ENCODE results near the gene AMDHD1. TPM values are rescaled to one million over a fixed set of nuclear protein-coding genes. Genes with fewer than 3 reads are reported as not detected.

Gene AMDHD1
- total and polyA plus RNA-seq, 2 donors (not counting 3 experiments of a cell fraction or from before 2014, with no cell fraction given): not detected

DNA sequence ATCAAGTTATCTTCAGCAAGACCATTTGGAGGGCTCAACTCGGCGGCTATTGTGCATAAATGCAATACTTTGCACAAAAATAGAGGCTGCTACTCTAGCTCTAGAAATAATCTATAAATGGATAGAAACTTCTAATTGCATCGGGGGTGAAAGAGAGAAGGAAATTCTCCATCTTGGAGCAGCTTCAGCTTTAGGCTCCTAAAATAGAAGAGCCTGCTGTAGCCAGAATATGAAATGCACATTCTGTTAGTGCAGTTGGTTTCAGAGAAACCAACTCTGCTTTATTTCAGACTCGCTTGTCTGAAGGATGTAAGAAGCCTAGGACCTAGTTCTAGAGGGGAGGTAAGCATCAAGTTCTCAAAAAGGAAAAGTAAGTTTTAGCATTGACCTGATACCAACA lies 46.3 kb upstream of the AMDHD1 start:
- Histone ChIP-seq H4K20me1 (replicated peaks; ENCODE audit: control insufficient read depth, extremely low read depth, insufficient read depth, low read length) (no peaks in the 10 kb centered on the region), H3K27ac (ENCODE audit: insufficient read depth, low read depth, low read length) (no peak overlapping the region), H3K9me1 (replicated peaks; ENCODE audit: control insufficient read depth, extremely low read depth, insufficient read depth, low read length) (no peaks in the 10 kb centered on the region), H2AFZ (ENCODE audit: low read depth, low read length) (no peak overlapping the region), H3K4me3 (replicated peaks in 1 of 3; ENCODE audit: insufficient read depth in 1 of 3, low read depth in 1 of 3, low read length in 3 of 3) (no peak overlapping the region), H3K4me1 (ENCODE audit: control insufficient read depth, extremely low read depth, insufficient read depth, low read length) (no peaks in the 10 kb centered on the region), H3K9me3 (replicated peaks; ENCODE audit: control insufficient read depth, insufficient read depth, low read length) (no peaks in the 10 kb centered on the region), H3K4me2 (ENCODE audit: insufficient read depth, low read length) (no peak overlapping the region), H3K36me3 (ENCODE audit: control insufficient read depth in 2 of 2, extremely low read depth in 1 of 2, insufficient read depth in 2 of 2, low read length in 2 of 2) (no peaks in the 10 kb centered on the region), H3K27me3 (ENCODE audit: control insufficient read depth in 2 of 2, insufficient read depth in 2 of 2, low read length in 2 of 2) (peaks cover 18 to 22% of the 10 kb centered on the region in 2 experiments), H3K79me2 (ENCODE audit: control insufficient read depth, insufficient read depth, low read length) (no peaks in the 10 kb centered on the region), H3K9ac (replicated peaks; ENCODE audit: extremely low read depth, insufficient read depth, low read length) (no peak overlapping the region)
- TF ChIP-seq, protein P1, sequence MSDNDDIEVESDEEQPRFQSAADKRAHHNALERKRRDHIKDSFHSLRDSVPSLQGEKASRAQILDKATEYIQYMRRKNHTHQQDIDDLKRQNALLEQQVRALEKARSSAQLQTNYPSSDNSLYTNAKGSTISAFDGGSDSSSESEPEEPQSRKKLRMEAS (IDR thresholded peaks at IDR 0.05; ENCODE audit: insufficient read depth, insufficient read length): no peak
- TF ChIP-seq MYC (IDR thresholded peaks at IDR 0.05; ENCODE audit: low read depth, low read length) (no peak), FOS (IDR thresholded peaks at IDR 0.05; ENCODE audit: borderline replicate concordance, insufficient read depth, low read length) (no peak), JUN (IDR thresholded peaks at IDR 0.05; ENCODE audit: borderline replicate concordance, insufficient read depth, insufficient read length, low read depth) (no peak), POLR2AphosphoS5 (IDR thresholded peaks at IDR 0.05; ENCODE audit: insufficient read depth, low read depth, low read length) (no peak), EZH2 (IDR thresholded peaks at IDR 0.05; ENCODE audit: borderline replicate concordance, low read depth, low read length, severe bottlenecking) (no peak), POLR2A (IDR thresholded peaks at IDR 0.05; ENCODE audit: low read depth, low read length) (no peak), CTCF (IDR thresholded peaks at IDR 0.05; ENCODE audit: extremely low read depth in 1 of 2, insufficient read depth in 1 of 2, low read depth in 1 of 2, low read length in 2 of 2) (no peak), GATA2 (IDR thresholded peaks at IDR 0.05; ENCODE audit: insufficient read depth, insufficient read length, low read depth, low read length) (no peak)
- CTCF ChIA-PET: interaction anchor here (1.3 kb wide), 1 partner anchor 32 kb away, joined by 4 read pairs; no protein-coding TSS in a partner anchor
- FAIRE-seq: no peak
- BruUV-seq (replicated peaks): no TSS peak
- POLR2A ChIA-PET: no interaction called here
- dilution Hi-C loops (cut with MboI; ENCODE audit: extremely low pct_ligation_motif_present, low sequenced_read_pairs): no loop called here
- DNase-seq (ENCODE audit: low read depth, low spot score): no peak
- intact Hi-C loops (cut with micrococcal nuclease): no loop called here
